GM18951 (cell line): ENCODE measurements around the gene LMX1B.

Experiments used
- POLR2A ChIP-seq: IDR thresholded peaks from 4 replicates; pipeline ENCODE4 v1.6.1; 2011; ENCODE audit warnings: mild to moderate bottlenecking; ENCODE audit not compliant: insufficient read length, insufficient read depth; ENCODE audit errors: extremely low read depth
- in situ Hi-C: fragments of 300-500 bp; cut with MboI; formaldehyde crosslinking; loops from one replicate; pipeline ENCODE4 v1.12.0; 2022; ENCODE audit warnings: low sequenced_read_pairs, mixed read lengths, inconsistent platforms; ENCODE audit not compliant: unreplicated experiment

The LMX1B gene

DNA sequence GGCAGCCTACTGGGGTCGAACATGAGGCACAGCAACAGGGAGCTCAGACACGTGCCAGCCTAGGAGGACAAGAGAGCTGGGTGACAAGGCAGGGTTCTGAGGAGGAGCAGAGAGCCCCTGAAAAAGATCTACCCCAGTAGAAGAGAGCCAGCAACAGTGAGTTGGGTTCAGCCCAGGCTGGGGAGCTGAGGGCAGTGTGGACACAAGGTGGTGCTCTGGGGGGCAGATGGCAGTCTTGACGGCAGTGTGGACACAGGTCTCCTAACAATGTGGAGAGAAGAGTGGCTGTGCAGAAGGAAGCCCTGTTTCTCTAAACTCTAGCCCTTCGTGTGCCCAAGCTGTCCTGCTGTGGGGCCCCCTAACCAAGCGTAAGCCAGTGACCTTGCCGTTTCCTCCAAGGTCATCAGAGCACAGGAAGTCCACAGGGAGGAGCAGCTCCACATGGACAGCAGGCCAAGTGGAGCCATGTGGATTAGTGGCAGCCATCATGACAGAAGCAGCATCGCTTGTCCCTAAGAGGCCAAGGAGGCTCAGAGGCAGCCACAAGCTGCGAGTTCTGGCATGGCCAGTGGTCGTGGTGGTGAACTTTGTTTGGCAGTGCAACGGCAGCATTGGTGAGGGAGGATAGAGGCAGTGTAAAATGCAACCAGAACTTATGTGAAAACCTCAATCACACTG is 25.1 kb upstream of the LMX1B start:
- in situ Hi-C loops, result no loop called here
- no peak for TF ChIP-seq POLR2A

DNA sequence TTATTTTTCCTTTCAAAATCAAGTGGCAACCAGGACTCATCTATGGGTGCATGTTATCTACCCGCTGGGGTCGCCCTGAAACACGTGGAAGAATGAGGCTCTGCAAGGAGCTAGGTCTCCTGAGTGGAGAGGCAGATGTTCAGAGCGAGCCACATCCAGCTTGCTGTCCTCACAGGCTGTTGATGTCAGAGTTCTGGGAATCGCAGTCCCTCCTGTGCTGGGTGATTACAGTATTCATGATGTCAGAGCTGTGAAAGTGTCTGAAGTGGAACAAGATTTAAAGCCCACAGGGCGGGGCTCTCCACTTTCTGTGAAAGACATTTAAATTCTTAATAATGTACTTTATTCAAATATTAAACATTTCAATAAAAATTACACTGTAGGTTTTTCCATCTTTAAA is 24.4 kb upstream of the LMX1B start:
- TF ChIP-seq POLR2A, result no peak
- in situ Hi-C loops, result no loop called here

DNA sequence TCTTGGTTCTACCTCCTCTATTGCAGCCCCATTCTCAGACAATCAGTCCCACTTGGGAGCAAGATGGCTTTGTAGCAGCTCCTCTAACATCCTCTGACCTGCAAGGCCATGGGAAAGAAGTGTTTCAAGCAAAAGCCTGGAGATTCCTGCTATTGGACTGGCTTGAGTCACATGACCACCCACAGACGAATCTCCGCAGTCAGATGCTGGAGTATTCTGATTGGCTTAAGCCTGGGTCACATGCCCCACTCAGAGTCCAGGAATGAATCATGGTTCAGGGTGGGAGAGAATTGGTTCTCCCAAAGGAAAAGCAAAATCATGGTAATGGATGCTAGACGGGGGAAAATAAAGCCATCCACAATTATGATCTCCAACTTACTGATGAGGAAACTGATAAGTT is 22.6 kb upstream of the LMX1B start:
- in situ Hi-C loops, result no loop called here
- no peak for TF ChIP-seq POLR2A

DNA sequence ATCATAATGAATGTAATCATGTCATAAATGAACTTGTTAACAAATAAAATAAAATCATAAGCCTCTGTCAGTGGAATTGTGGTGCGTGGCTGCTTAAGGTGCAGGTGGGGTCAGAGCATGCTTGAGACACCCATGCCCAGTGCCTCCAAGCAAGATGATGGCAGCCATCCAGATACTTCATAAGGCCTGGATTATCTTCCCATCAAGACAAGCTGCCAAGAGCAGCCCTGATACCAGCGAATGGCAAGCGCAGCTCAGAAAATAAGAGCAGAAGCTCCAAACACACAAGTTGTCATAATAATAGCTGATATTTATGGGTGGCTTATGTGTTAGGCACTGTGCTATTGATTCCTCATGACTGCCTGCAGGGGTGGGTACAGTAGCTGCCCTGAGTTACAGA is 21.8 kb upstream of the LMX1B start:
- in situ Hi-C loops, result no loop called here

DNA sequence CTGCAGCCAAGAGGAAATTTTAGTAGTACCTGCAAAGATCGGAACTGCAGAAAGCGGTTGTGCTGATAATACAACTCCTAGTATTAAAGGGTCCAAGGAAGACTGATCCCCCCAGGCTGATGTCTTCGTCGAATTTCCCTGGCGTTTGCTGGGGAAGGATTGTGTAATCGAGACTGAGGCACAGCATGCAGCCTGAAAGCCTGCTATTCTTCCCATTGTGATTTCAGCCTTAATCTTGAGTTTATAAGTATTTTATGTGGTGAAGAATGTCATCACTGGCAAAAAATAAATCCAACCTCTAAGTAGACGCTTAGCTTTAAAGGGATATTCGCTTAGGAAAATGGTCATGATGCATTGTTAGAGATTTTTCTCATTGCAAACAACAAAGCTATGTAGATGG is 21.3 kb upstream of the LMX1B start:
- in situ Hi-C loops, result no loop called here
- no peak for TF ChIP-seq POLR2A

More for the DNA sequence above, 21.8 kb upstream of the LMX1B start:
- no peak for TF ChIP-seq POLR2A

DNA sequence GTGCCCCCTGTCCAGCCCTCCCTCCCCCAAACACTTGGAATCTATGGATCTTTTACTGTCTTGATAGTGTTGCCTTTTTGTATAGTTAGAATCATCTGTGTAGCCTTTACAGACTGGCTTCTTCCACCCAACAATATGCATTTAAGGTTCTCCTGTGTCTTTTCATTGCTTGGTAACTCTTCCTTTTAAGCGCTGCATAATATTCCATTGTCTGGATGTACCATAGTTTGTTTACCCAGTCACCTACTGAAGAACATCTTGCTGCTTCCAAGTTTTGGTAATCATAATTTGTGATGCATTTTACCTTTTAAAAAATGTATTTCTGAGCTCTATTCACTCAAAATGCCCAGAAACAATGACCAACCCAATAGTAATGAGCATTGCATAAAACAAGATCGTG is 17.7 kb upstream of the LMX1B start:
- in situ Hi-C loops, result no loop called here
- TF ChIP-seq POLR2A, result no peak

DNA sequence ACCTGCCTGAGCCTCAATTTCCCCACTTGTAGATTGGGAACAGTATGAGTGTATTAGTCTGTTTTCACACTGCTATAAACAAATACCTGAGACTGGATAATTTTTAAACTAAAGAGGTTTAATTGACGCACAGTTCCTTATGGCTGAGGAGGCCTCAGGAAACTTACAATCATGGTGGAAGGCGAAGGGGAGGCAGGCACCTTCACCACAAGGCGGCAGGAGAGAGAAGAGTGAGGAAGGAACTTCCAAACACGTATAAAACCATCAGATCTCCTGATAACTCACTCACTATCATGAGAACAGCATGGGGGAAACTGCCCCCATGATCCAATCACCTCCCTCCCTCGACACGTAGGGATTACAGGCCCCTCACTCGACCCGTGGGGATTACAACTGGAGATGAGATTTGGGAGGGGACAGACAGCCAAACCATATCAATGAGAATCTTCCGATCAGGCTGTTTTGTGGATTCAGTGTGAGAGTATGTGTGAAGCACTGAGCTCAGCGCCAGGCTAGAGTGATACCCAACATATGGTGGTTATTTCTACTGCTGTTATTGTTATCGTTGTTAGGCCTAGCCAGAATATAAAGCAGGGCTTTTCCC is 14.6 kb upstream of the LMX1B start:
- in situ Hi-C loops, result no loop called here
- no peak for TF ChIP-seq POLR2A

DNA sequence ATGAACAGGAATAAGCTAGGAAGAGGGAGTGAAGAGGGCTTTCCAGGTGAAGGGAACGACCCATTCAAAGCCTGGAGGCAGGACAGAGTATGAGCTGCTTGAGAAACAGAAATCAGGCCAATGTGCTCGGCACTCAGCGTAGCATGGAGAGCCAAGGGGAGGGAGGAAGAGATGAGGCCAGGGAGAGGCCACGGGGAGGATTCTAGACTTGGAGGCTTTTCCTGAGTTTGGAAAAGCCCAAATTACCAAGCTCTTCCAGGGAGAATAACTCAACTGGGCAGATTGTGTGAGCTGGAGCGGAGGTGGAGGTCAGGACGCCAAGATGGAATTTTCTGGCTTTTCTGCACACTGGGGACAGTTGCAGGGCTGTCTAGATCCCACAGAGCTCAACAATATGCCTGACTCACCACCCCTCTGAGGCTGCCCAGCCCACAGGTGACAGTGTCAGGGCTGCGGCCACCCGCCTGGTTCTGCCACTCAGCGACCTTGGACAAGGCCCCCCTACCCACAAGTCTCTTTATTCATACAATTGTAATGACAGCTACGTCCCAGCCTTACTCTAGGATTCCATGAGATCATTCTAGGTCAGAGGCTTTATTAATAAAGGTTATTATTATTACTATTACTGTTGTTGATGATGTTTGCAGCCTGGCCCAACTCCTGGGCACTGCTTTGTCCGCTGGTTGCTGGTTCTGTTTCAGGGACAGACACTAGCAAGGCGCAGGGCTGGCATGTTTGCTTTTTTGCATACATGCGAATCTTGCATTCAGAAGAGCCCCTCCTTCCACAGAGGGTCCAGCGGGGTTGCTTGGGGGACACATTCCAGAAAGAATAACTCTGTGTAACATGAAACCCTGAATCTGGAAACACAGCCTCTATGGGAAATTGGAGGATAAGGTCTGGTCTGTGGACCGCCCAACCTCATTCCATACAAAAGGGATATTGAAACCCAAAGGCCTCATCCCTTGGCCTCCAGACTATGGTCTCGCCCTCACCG is 9.4 kb upstream of the LMX1B start:
- no peak for TF ChIP-seq POLR2A

DNA sequence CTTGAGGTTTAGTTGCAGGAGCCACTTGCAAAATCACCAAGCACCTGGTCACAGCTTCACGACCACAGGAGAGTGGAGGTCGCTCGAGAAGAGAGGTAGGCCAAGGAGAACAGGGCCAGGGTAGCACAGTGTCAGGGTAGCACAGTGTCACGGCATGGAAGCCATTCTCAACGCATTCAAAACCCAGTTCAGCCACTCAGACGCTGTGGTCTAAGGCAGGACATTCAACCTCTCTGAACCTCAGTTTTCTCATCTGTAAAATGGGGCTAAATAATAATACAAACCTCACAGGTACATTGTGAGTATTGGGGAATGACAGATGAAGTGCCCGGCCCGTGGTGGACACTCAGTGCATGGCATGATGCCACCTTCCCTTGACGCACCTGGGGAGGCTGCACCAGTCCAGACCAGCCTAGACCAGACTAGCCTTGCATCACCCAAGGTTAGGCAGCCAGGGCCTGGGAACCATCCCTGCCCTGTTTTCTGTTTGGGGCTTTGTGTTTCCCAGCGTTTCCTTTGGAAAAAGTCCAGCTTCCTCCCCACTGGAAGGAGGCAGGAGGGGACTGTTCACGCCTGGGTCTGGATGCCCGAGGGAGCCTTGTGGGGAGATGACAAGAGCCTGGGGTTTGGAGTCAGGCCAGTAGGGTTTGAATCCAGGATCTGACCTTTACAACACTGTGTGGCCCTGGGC is 7.8 kb upstream of the LMX1B start:
- in situ Hi-C loops, result no loop called here

More for the DNA sequence above, 9.4 kb upstream of the LMX1B start:
- in situ Hi-C loops, result no loop called here

DNA sequence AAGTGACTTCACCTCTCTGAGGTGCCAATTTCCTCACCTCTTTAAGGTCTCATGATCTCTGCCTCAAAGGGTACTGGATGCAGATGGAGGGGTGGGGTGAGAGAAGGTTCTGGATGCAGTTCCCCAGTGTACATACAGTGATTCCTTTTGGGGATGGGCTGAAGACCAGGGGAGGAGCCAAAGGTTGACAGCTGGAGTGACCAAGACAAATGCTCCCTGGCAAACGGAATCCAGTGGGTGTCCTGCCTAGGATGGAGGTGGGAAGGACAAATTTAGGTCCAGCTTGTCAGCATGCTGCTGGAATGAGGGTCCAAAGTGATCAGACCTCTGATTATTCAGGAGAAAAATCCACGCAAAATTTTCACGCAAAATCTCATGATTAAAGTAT is 7.3 kb upstream of the LMX1B start:
- no peak for TF ChIP-seq POLR2A
- in situ Hi-C loops, result no loop called here

More for the DNA sequence above, 7.8 kb upstream of the LMX1B start:
- no peak for TF ChIP-seq POLR2A

DNA sequence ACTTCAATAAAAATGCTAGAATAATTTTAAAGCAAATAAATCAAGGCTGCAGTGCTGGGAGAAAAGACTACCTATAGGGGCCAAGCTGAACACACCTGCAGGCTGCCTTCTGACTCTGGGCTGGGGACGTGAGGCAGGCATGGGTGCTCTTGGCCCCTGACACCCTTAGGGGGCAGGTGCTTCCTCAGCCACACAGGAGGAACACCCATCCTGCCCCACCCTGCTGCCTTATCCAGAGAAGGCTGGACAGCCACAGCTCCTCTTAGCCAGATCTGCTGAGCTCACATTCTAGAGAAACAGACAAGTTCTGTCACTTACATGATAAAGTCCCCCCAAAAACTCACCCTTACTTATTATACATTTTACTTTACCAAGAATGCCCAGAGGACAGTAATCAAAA is 6.6 kb upstream of the LMX1B start:
- TF ChIP-seq POLR2A, result no peak

DNA sequence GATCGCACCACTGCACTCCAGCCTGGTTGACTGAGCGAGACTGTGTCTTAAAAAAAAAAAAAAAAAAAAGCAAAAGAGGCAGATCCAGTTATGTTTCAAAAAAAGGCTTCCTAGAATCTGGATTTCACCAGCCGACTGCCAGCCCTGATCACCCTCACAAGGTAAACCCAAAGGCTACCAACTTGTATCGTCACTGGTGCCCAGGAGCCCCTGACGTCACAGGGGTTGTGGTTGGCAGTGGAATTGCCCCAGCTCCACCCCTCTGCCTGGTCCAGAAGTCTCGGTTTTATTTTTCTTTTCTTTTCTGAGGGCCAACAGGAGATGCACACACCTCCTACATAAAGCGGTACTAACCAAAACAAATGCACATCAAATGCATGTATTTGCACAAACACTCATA is 6.0 kb upstream of the LMX1B start:
- in situ Hi-C loops, result no loop called here
- TF ChIP-seq POLR2A, result no peak

More for the DNA sequence above, 6.6 kb upstream of the LMX1B start:
- in situ Hi-C loops, result no loop called here

DNA sequence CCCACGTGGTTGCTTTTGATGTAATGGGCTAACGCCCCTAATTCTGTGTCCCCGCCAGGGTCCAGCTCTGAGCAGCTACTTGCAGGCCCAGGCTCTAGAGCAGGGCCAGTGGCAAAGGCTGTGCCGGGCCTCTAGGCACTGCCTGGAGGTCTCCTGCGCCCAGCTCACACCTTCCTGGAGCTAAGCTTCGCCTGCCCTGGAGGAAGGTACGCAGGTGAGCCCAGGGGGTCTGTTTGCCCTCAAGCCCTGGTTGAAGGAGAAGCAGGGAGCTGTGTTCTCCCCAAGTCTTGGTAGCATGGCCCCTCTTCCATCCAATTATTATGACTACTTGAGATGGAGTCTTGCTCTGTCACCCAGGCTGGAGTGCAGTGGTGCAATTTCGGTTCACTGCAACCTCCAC is 5.2 kb upstream of the LMX1B start:
- no peak for TF ChIP-seq POLR2A
- in situ Hi-C loops, result no loop called here
